Smooth muscle cell (in vitro differentiated cells): ENCODE results near the gene EBF3. TPM values are rescaled to one million over a fixed set of nuclear protein-coding genes. Genes with fewer than 3 reads are reported as not detected.

Experiments
- DNase-seq: peaks from one replicate; lab custom pipeline; 2025; ENCODE audit not compliant: unreplicated experiment; lab: John Stamatoyannopoulos, UW
- H2AFZ ChIP-seq: fragments of 200-600 bp; sonication (generic); 2 replicates; pipeline ENCODE4 v1.6.0; 2016; ENCODE audit warnings: antibody characterized with exemption, low read depth, mild to moderate bottlenecking
- H3F3A ChIP-seq: fragments of 200-600 bp; sonication (generic); 2 replicates; pipeline ENCODE4 v1.6.0; 2017; ENCODE audit warnings: antibody characterized with exemption, low read depth
- H3K27ac ChIP-seq: fragments of 200-600 bp; sonication (generic); 2 replicates; pipeline ENCODE4 v1.5.1; 2016; ENCODE audit warnings: low read depth, mild to moderate bottlenecking
- H3K27me3 ChIP-seq: fragments of 200-600 bp; sonication (generic); 2 replicates; pipeline ENCODE4 v1.6.1; 2016; ENCODE audit warnings: low read depth, mild to moderate bottlenecking
- H3K36me3 ChIP-seq: fragments of 200-600 bp; sonication (generic); 2 replicates; pipeline ENCODE4 v1.5.1; 2016; ENCODE audit warnings: low read depth
- H3K4me1 ChIP-seq: fragments of 200-600 bp; sonication (generic); 2 replicates; pipeline ENCODE4 v1.5.1; 2016; ENCODE audit warnings: low read depth
- H3K4me2 ChIP-seq: fragments of 200-600 bp; sonication (generic); 2 replicates; pipeline ENCODE4 v1.6.0; 2016; ENCODE audit warnings: mild to moderate bottlenecking
- H3K4me3 ChIP-seq: fragments of 200-600 bp; sonication (generic); 2 replicates; pipeline ENCODE4 v1.5.1; 2016; ENCODE audit warnings: mild to moderate bottlenecking
- H3K79me2 ChIP-seq: fragments of 200-600 bp; sonication (generic); 2 replicates; pipeline ENCODE4 v1.6.0; 2016; ENCODE audit warnings: low read depth, mild to moderate bottlenecking
- H3K9ac ChIP-seq: fragments of 200-600 bp; sonication (generic); 2 replicates; pipeline ENCODE4 v1.6.0; 2016; ENCODE audit warnings: low read depth
- H3K9me3 ChIP-seq: fragments of 200-600 bp; sonication (generic); replicated peaks from 2 replicates; pipeline ENCODE4 v1.5.1; 2016; ENCODE audit warnings: low read depth
- H4K20me1 ChIP-seq: fragments of 200-600 bp; sonication (generic); 2 replicates; pipeline ENCODE4 v1.6.0; 2016; ENCODE audit warnings: low read depth
- WGBS: methylation state at CpG from one replicate; pipeline ENCODE4 v1.1.7; 2016; ENCODE audit warnings: low lambda C conversion rate; 5-methylcytosine and 5-hydroxymethylcytosine counted together
- polyA plus RNA-seq: library from polyadenylated mRNA; unstranded; fragments of >200 nt; fragmentation: Nextera tagmentation; extraction: Ambion mirVana; gene quantifications from 2 replicates; pipeline ENCODE4 v1.2.1, GENCODE V29; 2016
- total RNA-seq: library from RNA; depleted of rRNA; stranded (reverse); fragments of >200 nt; gene quantifications from 2 replicates; pipeline ENCODE4 v1.2.3, GENCODE V29; 2014
- TF ChIP-seq, protein P1 (sequence below): fragments of 200-600 bp; sonication (generic); IDR thresholded peaks from 2 replicates; pipeline ENCODE4 v1.5.1; 2017; ENCODE audit warnings: borderline replicate concordance, mild to moderate bottlenecking, antibody characterized with exemption; ENCODE audit not compliant: insufficient read depth, poor library complexity, severe bottlenecking

EBF3 gene
- total and polyA plus RNA-seq, 2 experiments from 2014 or later = not detected

DNA sequence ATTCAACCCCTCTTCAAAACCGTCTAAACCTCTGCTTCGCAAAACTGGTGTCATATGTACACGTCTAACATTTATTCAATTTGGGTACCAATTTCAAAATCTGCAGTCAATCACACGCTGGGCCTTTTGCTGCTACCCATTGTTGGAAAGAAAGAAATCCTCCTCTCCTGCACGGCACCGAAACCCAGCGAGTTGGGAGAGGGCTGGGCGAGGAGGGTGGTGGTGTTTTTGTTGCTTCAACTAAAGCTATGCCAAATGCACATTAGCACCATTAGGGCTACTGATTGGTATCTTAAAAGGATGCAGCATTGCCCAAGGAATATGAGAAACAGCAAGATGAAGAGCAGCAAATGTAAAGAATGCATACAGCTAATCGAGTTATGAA lies 7.8 kb downstream of the EBF3 start:
- no peak for DNase-seq
- Histone ChIP-seq H3F3A (no peaks in the 10 kb centered on the region), H2AFZ (no peak overlapping the region), H3K4me2 (no peak overlapping the region), H3K4me1 (peaks cover 14% of the 10 kb centered on the region), H3K4me3 (no peak overlapping the region), H3K27ac (no peak overlapping the region), H3K36me3 (no peaks in the 10 kb centered on the region), H4K20me1 (no peaks in the 10 kb centered on the region), H3K79me2 (no peaks in the 10 kb centered on the region), H3K27me3 (peaks cover 74% of the 10 kb centered on the region), H3K9ac (no peak overlapping the region), H3K9me3 (no peaks in the 10 kb centered on the region)
- TF ChIP-seq, protein P1, sequence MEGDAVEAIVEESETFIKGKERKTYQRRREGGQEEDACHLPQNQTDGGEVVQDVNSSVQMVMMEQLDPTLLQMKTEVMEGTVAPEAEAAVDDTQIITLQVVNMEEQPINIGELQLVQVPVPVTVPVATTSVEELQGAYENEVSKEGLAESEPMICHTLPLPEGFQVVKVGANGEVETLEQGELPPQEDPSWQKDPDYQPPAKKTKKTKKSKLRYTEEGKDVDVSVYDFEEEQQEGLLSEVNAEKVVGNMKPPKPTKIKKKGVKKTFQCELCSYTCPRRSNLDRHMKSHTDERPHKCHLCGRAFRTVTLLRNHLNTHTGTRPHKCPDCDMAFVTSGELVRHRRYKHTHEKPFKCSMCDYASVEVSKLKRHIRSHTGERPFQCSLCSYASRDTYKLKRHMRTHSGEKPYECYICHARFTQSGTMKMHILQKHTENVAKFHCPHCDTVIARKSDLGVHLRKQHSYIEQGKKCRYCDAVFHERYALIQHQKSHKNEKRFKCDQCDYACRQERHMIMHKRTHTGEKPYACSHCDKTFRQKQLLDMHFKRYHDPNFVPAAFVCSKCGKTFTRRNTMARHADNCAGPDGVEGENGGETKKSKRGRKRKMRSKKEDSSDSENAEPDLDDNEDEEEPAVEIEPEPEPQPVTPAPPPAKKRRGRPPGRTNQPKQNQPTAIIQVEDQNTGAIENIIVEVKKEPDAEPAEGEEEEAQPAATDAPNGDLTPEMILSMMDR = no peak
- WGBS = 27% methylated on average over 9 of the region's 9 CpGs

DNA sequence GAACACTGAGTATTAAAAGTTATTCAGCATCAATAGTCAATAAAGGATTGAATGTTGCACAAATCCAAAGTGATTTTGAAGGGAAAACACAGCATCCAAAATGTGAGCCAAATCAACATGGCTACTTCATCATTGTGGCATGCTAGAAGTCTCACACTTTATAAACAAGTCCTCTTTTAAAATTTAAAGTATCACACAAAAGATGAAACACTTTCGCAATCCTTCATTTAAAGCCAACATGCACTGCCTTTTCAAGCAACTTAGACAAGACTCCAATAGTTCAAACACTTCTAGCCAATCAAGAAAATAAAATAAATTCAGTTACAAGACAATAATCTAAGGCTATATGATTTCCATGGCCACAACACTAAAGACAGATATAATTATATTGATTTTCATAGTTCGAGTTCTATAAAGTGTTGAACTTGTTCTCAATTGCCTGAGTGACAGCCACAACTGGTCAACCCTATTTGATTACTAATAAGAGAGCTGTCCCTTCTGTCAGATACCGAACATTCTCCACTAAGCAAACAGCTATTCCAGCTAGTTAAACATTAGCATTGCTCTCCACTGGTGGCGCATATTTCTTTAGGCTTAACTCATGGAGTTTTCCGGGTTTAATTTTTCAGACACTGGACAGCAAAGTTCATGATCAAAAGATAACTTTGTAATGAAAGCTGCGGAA lies 8.3 kb downstream of the EBF3 start:
- WGBS = 57% methylated on average over 6 of the region's 6 CpGs
- H3K9me3 ChIP-seq = no peaks in the 10 kb centered on the region
- H3K27me3 ChIP-seq = peaks cover 69% of the 10 kb centered on the region
- no peak for DNase-seq
- H3K27ac ChIP-seq = no peak overlapping the region
- H3F3A ChIP-seq = no peaks in the 10 kb centered on the region
- no peak overlapping the region for H3K4me3 ChIP-seq
- no peaks in the 10 kb centered on the region for H3K79me2 ChIP-seq
- no peak overlapping the region for H3K4me2 ChIP-seq
- no peak overlapping the region for H2AFZ ChIP-seq
- H3K36me3 ChIP-seq = no peaks in the 10 kb centered on the region
- H3K4me1 ChIP-seq = peaks cover 14% of the 10 kb centered on the region
- H4K20me1 ChIP-seq = no peaks in the 10 kb centered on the region
- TF ChIP-seq, protein P1 = no peak
- H3K9ac ChIP-seq = no peak overlapping the region

DNA sequence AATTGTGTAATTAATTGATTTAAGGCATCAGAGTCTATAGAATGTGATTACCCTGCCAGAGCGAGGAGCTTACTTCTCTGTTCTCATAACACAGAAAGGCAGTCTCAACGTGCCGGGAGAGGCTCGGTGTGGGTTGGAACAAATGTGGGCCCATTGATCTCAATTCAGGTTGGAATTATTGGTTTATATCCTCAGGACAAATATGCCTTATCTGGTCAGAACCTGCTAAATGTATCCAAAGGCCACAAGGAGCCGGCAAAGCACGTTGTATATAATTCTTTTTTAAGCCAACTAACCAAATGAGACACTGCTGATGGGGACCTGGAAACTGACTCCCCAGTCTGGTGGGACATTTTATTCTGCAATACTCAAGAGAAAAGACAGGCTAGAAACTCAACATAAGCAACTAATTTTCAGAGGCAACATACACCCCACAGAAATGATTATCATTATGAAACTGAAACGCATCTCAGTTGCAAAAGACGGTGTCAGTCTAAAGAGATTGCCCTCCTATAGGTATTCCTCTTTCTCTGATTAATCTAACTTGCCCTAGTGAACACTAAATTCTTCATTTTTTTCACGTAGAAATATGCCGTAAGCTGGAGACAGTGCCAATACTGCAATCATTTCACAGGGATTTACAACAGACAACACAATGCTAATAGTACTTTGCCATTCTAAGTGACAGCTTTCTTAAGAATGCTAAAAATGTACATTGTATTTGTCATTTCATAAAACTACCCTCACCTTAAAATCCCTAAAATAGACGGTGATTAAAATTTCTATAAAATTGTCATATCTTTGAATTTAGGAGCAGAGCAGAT lies 9.4 kb downstream of the EBF3 start:
- peaks cover 59% of the 10 kb centered on the region for H3K27me3 ChIP-seq
- WGBS = 91% methylated on average over 11 of the region's 11 CpGs
- H3K27ac ChIP-seq = no peak overlapping the region
- H3K9ac ChIP-seq = no peak overlapping the region
- TF ChIP-seq, protein P1 = no peak
- H3K4me1 ChIP-seq = peaks cover 20% of the 10 kb centered on the region
- no peaks in the 10 kb centered on the region for H3K9me3 ChIP-seq
- no peaks in the 10 kb centered on the region for H3K79me2 ChIP-seq
- no peak overlapping the region for H3K4me3 ChIP-seq
- H3F3A ChIP-seq = no peaks in the 10 kb centered on the region
- no peak overlapping the region for H2AFZ ChIP-seq
- H3K4me2 ChIP-seq = no peak overlapping the region
- DNase-seq = no peak
- no peaks in the 10 kb centered on the region for H3K36me3 ChIP-seq
- H4K20me1 ChIP-seq = no peaks in the 10 kb centered on the region
